SH-SY5Y (cell line): ENCODE results near the gene GBP4.

Experiments used
- GATA2 ChIP-seq: IDR thresholded peaks from 2 replicates; pipeline ENCODE4 v1.6.1; 2011; ENCODE audit warnings: mild to moderate bottlenecking, low read depth, low read length
- GATA3 ChIP-seq: IDR thresholded peaks from 2 replicates; pipeline ENCODE4 v1.6.1; 2011; ENCODE audit warnings: low read depth, mild to moderate bottlenecking, low read length, moderate library complexity

GRCh38 chr1:89200663-89201062 is 1.9 kb upstream of the GBP4 start:
- TF ChIP-seq GATA2 (no peak), GATA3 (peak; percentile 98)
